SK-N-SH treated with all-trans-retinoic acid at 6 μM for 48 hours (cell line): ENCODE data around the gene MMEL1.

Experiments used
- ATAC-seq: fragments of 200-7000 bp; cut with Tn5 transposase; 3 replicates; pipeline ENCODE4 v1.9.1; 2020; ENCODE audit warnings: mild to moderate bottlenecking, moderate library complexity
- ARNTL ChIP-seq: fragments of 450-650 bp; formaldehyde crosslinking; IDR thresholded peaks from 2 replicates; pipeline ENCODE4 v1.5.0; 2020; ENCODE audit warnings: low read depth, mild to moderate bottlenecking, moderate library complexity, borderline replicate concordance
- BACH2 ChIP-seq: fragments of 250-450 bp; sonication (Bioruptor Pico); IDR thresholded peaks from 2 replicates; pipeline ENCODE4 v1.9.0; 2021; ENCODE audit warnings: mild to moderate bottlenecking, borderline replicate concordance
- GLIS3 ChIP-seq: fragments of 250-450 bp; sonication (Bioruptor Pico); IDR thresholded peaks from 2 replicates; pipeline ENCODE4 v1.5.0; 2020; ENCODE audit warnings: mild to moderate bottlenecking, moderate library complexity
- ISL1 ChIP-seq: fragments of 250-450 bp; sonication (Bioruptor Pico); IDR thresholded peaks from 2 replicates; pipeline ENCODE4 v2.1.2; 2022; ENCODE audit warnings: mild to moderate bottlenecking, moderate library complexity
- OSR1 ChIP-seq: fragments of 250-450 bp; sonication (Bioruptor Pico); IDR thresholded peaks from 2 replicates; pipeline ENCODE4 v1.8.0; 2022; ENCODE audit warnings: moderate library complexity, mild to moderate bottlenecking, inconsistent platforms
- PATZ1 ChIP-seq: fragments of 250-450 bp; sonication (Bioruptor Pico); IDR thresholded peaks from 2 replicates; pipeline ENCODE4 v1.8.0; 2020; ENCODE audit warnings: mild to moderate bottlenecking, moderate library complexity, borderline replicate concordance
- POU6F1 ChIP-seq: fragments of 250-450 bp; sonication (Bioruptor Pico); IDR thresholded peaks from 2 replicates; pipeline ENCODE4 v1.8.0; 2021; ENCODE audit warnings: low read depth, mild to moderate bottlenecking, moderate library complexity, borderline replicate concordance
- PPARA ChIP-seq: fragments of 250-450 bp; sonication (Bioruptor Pico); IDR thresholded peaks from 2 replicates; pipeline ENCODE4 v1.5.0; 2020; ENCODE audit warnings: mild to moderate bottlenecking, borderline replicate concordance
- SNAI2 ChIP-seq: fragments of 250-450 bp; sonication (Bioruptor Pico); IDR thresholded peaks from 2 replicates; pipeline ENCODE4 v1.5.0; 2020; ENCODE audit warnings: mild to moderate bottlenecking, moderate library complexity
- TCF4 ChIP-seq: fragments of 250-450 bp; sonication (Bioruptor Pico); IDR thresholded peaks from 2 replicates; pipeline ENCODE4 v1.8.0; 2021; ENCODE audit warnings: mild to moderate bottlenecking, moderate library complexity, borderline replicate concordance
- TSHZ2 ChIP-seq: fragments of 250-450 bp; sonication (Bioruptor Pico); IDR thresholded peaks from 2 replicates; pipeline ENCODE4 v1.5.0; 2020; ENCODE audit warnings: mild to moderate bottlenecking, moderate library complexity
- ZC3H10 ChIP-seq: fragments of 250-450 bp; sonication (Bioruptor Pico); IDR thresholded peaks from 2 replicates; pipeline ENCODE4 v1.5.1; 2021; ENCODE audit warnings: mild to moderate bottlenecking, moderate library complexity
- ZFP30 ChIP-seq: fragments of 450-650 bp; formaldehyde crosslinking; IDR thresholded peaks from 2 replicates; pipeline ENCODE4 v1.5.0; 2022; ENCODE audit warnings: mild to moderate bottlenecking, moderate library complexity
- ZNF565 ChIP-seq: fragments of 450-650 bp; formaldehyde crosslinking; conservative IDR thresholded peaks from 2 replicates; pipeline ENCODE4 v1.5.0; 2020; ENCODE audit warnings: low read depth, mild to moderate bottlenecking, moderate library complexity
- ZNF8 ChIP-seq: fragments of 450-650 bp; formaldehyde crosslinking; IDR thresholded peaks from 2 replicates; pipeline ENCODE4 v1.5.0; 2020; ENCODE audit warnings: mild to moderate bottlenecking, moderate library complexity

Gene MMEL1

GRCh38 chr1:2564815-2565374 lies 67.9 kb downstream of the MMEL1 start:
- ATAC-seq, result no peak
- TF ChIP-seq PATZ1 (CRISPR knock-in tag), result no peak
- TF ChIP-seq PPARA (CRISPR knock-in tag), result no peak
- TF ChIP-seq BACH2 (CRISPR knock-in tag), result no peak
- no peak for TF ChIP-seq TSHZ2 (CRISPR knock-in tag)
- no peak for TF ChIP-seq TCF4 (CRISPR knock-in tag)
- no peak for TF ChIP-seq ARNTL (CRISPR knock-in tag)
- no peak for TF ChIP-seq ISL1

- TF ChIP-seq GLIS3 (CRISPR knock-in tag) (no peak), ZNF8 (CRISPR knock-in tag) (no peak), ZNF565 (CRISPR knock-in tag) (no peak), PPARA (CRISPR knock-in tag) (no peak), PATZ1 (CRISPR knock-in tag) (no peak), ZFP30 (no peak)
- no peak for ATAC-seq
These were observed 68.6 kb downstream of the MMEL1 start for GRCh38 chr1:2564006-2564814.

GRCh38 chr1:2563205-2563604 lies 69.6 kb downstream of the MMEL1 start:
- ATAC-seq, result no peak
- TF ChIP-seq POU6F1 (CRISPR knock-in tag), result no peak
- TF ChIP-seq ISL1, result no peak
- no peak for TF ChIP-seq SNAI2 (CRISPR knock-in tag)
- TF ChIP-seq ZNF8 (CRISPR knock-in tag), result no peak

GRCh38 chr1:2561898-2562895 lies 70.6 kb downstream of the MMEL1 start:
- peak; percentile 30; the same call in 1 of the 3 replicates for ATAC-seq
- TF ChIP-seq OSR1 (CRISPR knock-in tag), result no peak
- no peak for TF ChIP-seq SNAI2 (CRISPR knock-in tag)
- TF ChIP-seq PATZ1 (CRISPR knock-in tag), result no peak
- no peak for TF ChIP-seq POU6F1 (CRISPR knock-in tag)
- no peak for TF ChIP-seq ZNF8 (CRISPR knock-in tag)
- TF ChIP-seq TSHZ2 (CRISPR knock-in tag), result no peak
- TF ChIP-seq BACH2 (CRISPR knock-in tag), result no peak
- TF ChIP-seq ZC3H10, result no peak
- TF ChIP-seq TCF4 (CRISPR knock-in tag), result no peak
- no peak for TF ChIP-seq ARNTL (CRISPR knock-in tag)
